Cardiac fibroblast (primary cell): Measurements from ENCODE around the gene CLRN3.

Experiments used
- DNase-seq, 2 donors: peaks; one replicate each; pipeline versions ENCODE4 v3.0.0 to v3.0.0-alpha.2; 2010; ENCODE audit warnings: low read depth in 2 of 2
- H3K4me3 ChIP-seq, 2 donors: replicated peaks in 1 of 2; 1 replicate in 1 of 2; 2 replicates in 1 of 2; pipeline ENCODE4 v1.5.1; 2011; ENCODE audit warnings: low read depth in 2 of 2, low read length in 2 of 2, mild to moderate bottlenecking in 2 of 2, moderate library complexity in 1 of 2
- CTCF ChIP-seq: IDR thresholded peaks from one replicate; pipeline ENCODE4 v1.5.1; 2011; ENCODE audit warnings: low read depth, mild to moderate bottlenecking, low read length, inconsistent platforms

Gene CLRN3

GRCh38 chr10:127882391-127882790 lies 10.3 kb downstream of the CLRN3 start:
- no peak for TF ChIP-seq CTCF
- no peak overlapping the region for H3K4me3 ChIP-seq
- DNase-seq: no peak

DNA sequence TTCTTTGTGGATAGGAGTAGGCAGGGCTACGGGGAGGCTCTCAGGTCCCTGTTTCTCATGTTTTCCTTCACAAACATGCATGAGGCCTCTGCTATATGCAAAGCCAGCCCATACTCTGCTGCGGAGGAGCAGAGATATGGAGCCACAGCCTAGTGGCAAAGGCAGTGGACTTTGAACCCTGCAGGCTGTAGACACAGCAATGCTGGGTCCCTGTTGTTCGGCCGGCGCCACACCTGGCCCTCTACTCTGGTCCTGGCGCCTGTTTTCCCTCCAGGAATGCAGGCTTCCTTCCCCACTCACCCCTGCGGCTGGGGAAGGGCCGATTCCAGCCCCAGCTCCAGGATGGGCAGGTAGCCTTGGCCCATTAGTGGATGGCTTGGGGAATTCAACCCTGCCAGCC lies 11.5 kb downstream of the CLRN3 start:
- H3K4me3 ChIP-seq: no peak overlapping the region
- DNase-seq: no peak
- no peak for TF ChIP-seq CTCF

- H3K4me3 ChIP-seq: no peak overlapping the region
These were observed 12.2 kb downstream of the CLRN3 start for GRCh38 chr10:127880557-127880956.

DNA sequence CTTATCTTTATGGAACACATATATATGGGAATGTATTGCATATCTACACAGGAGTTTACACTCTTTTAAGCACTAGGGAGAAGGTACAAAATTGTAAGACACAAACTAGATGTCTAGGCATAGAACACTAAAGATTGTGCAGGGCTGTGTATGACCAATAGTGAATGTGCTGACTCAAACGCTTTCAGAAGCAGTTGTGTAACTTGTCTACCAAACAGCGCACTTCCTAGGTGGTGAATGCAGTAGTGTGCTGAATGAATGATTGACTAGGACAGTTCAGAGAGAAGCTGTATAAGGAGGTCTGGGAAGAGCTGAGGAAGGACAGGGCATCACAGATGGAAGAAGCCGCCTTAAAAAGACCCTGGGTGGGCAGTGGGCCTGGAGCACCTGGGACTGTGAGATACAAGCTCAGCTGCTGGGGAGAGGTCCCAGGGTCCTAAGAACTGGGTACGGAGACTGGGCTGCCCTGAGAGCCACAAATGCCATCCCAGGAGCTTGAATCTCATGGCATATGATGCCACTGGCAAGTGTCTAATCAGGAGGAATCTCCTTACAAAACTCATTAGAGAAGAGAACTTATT lies 14.2 kb downstream of the CLRN3 start:
- no peak for DNase-seq
- no peak overlapping the region for H3K4me3 ChIP-seq
- TF ChIP-seq CTCF: no peak

More at GRCh38 chr10:127880557-127880956, 12.2 kb downstream of the CLRN3 start:
- TF ChIP-seq CTCF: no peak
- no peak for DNase-seq

DNA sequence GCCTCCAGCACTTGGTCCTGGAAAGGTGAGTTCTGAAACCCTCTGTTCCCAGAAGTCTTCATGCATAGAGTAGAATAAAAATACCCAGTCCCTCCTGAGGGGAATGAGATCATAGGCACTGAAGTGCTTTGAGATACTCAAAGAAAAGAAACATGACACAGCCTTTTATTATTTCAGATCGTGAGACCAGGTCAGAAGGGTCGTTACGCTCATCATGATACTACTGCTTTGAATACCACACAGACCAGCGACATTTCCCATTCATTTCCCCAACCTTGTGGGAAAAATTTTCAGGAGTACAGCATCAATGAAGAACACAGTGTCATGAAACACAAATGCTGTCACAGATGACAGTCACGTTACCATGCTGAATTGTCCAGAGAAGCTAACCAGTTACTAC lies 15.0 kb downstream of the CLRN3 start:
- no peak for TF ChIP-seq CTCF
- DNase-seq: no peak
- no peak overlapping the region for H3K4me3 ChIP-seq

GRCh38 chr10:127877116-127877515 lies 15.6 kb downstream of the CLRN3 start:
- DNase-seq: no peak
- TF ChIP-seq CTCF: no peak
- no peak overlapping the region for H3K4me3 ChIP-seq

DNA sequence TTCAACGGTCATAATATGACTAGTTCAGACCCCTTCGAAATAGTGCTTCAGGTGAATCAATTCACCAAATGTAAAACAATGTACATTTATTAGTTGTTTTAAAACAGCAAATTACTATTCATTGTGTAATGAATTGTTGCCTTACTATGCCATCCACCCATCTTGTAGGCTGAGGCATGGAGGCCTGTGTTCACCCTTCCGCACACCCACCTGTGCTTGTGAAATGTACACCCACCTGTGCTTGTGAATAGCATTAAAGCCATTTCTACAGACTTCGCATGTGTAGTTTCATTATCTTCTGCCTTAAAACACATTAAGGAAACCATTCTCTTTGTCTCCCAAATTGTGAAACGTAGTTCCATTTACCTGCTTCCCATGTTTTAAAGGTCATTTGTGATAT lies 16.8 kb downstream of the CLRN3 start:
- H3K4me3 ChIP-seq: no peak overlapping the region
- no peak for TF ChIP-seq CTCF
- DNase-seq: no peak
